KMS-11 (cell line): Measurements from ENCODE around the gene KRT27.

Experiments
- H2AFZ ChIP-seq: fragments of 200-600 bp; sonication (generic); 2 replicates; pipeline ENCODE4 v1.6.1; 2016; ENCODE audit warnings: antibody characterized with exemption, mixed run types, low read depth
- H3K27ac ChIP-seq: fragments of 200-600 bp; sonication (generic); 2 replicates; pipeline ENCODE4 v1.6.1; 2016; ENCODE audit warnings: mild to moderate bottlenecking, mixed run types
- H3K27me3 ChIP-seq: fragments of 200-600 bp; sonication (generic); 2 replicates; pipeline ENCODE4 v1.6.1; 2017; ENCODE audit warnings: mild to moderate bottlenecking, low read depth, mixed run types, moderate library complexity; ENCODE audit not compliant: insufficient read depth
- H3K36me3 ChIP-seq: fragments of 200-600 bp; sonication (generic); 2 replicates; pipeline ENCODE4 v1.6.1; 2017; ENCODE audit warnings: mild to moderate bottlenecking, mixed run types; ENCODE audit not compliant: insufficient read depth
- H3K4me1 ChIP-seq: fragments of 200-600 bp; sonication (generic); 2 replicates; pipeline ENCODE4 v1.6.1; 2016; ENCODE audit warnings: mild to moderate bottlenecking, low read depth, mixed run types; ENCODE audit not compliant: poor library complexity, severe bottlenecking
- H3K4me2 ChIP-seq: fragments of 200-600 bp; sonication (generic); 2 replicates; pipeline ENCODE4 v1.7.0; 2016; ENCODE audit warnings: mild to moderate bottlenecking, mixed run types
- H3K4me3 ChIP-seq: fragments of 200-600 bp; sonication (generic); IDR thresholded peaks from 2 replicates; pipeline ENCODE4 v1.6.1; 2017; ENCODE audit warnings: low read depth, low read length, mixed read lengths; ENCODE audit not compliant: insufficient read depth
- H3K79me2 ChIP-seq: fragments of 200-600 bp; sonication (generic); 2 replicates; pipeline ENCODE4 v1.6.1; 2016; ENCODE audit warnings: low read depth, mixed run types; ENCODE audit not compliant: insufficient read depth
- H3K9ac ChIP-seq: fragments of 200-600 bp; sonication (generic); 2 replicates; pipeline ENCODE4 v1.6.1; 2016; ENCODE audit warnings: mild to moderate bottlenecking, mixed run types
- H4K20me1 ChIP-seq: fragments of 200-600 bp; sonication (generic); 2 replicates; pipeline ENCODE4 v1.6.1; 2016; ENCODE audit warnings: mild to moderate bottlenecking, mixed run types; ENCODE audit not compliant: insufficient read depth
- CTCF ChIP-seq: fragments of 200-600 bp; sonication (generic); conservative IDR thresholded peaks from 2 replicates; pipeline ENCODE4 v1.6.1; 2017; ENCODE audit warnings: low read depth, mild to moderate bottlenecking, antibody characterized with exemption, low read length, moderate library complexity, mixed read lengths

Gene KRT27

GRCh38 chr17:40791787-40792436 is 9.6 kb upstream of the KRT27 start:
- H3K4me1 ChIP-seq, result no peaks in the 10 kb centered on the region
- H3K27ac ChIP-seq, result no peak overlapping the region
- TF ChIP-seq CTCF, result 0 out of 2 replicates have a peak, but pooled peaks have one; percentile 20
- no peak overlapping the region for H3K4me3 ChIP-seq
- no peaks in the 10 kb centered on the region for H3K27me3 ChIP-seq
- H3K79me2 ChIP-seq, result no peaks in the 10 kb centered on the region
- no peaks in the 10 kb centered on the region for H4K20me1 ChIP-seq
- no peaks in the 10 kb centered on the region for H3K36me3 ChIP-seq
- H2AFZ ChIP-seq, result no peak overlapping the region
- no peak overlapping the region for H3K9ac ChIP-seq
- H3K4me2 ChIP-seq, result no peak overlapping the region

- no peak for TF ChIP-seq CTCF
- Histone ChIP-seq H3K79me2 (no peaks in the 10 kb centered on the region), H2AFZ (no peak overlapping the region), H3K9ac (no peak overlapping the region), H4K20me1 (no peaks in the 10 kb centered on the region), H3K4me3 (no peak overlapping the region), H3K27ac (no peak overlapping the region), H3K4me1 (no peaks in the 10 kb centered on the region), H3K36me3 (no peaks in the 10 kb centered on the region), H3K27me3 (no peaks in the 10 kb centered on the region), H3K4me2 (no peak overlapping the region)
These were observed 8.8 kb upstream of the KRT27 start for GRCh38 chr17:40791111-40791510.

- Histone ChIP-seq H3K4me2 (no peak overlapping the region), H3K36me3 (no peaks in the 10 kb centered on the region), H3K27ac (no peak overlapping the region), H4K20me1 (no peaks in the 10 kb centered on the region), H3K79me2 (no peaks in the 10 kb centered on the region), H3K27me3 (no peaks in the 10 kb centered on the region), H3K4me3 (no peak overlapping the region), H3K4me1 (no peaks in the 10 kb centered on the region), H2AFZ (no peak overlapping the region), H3K9ac (no peak overlapping the region)
- no peak for TF ChIP-seq CTCF
These were observed 3.0 kb downstream of the KRT27 start for GRCh38 chr17:40779181-40779909.

DNA sequence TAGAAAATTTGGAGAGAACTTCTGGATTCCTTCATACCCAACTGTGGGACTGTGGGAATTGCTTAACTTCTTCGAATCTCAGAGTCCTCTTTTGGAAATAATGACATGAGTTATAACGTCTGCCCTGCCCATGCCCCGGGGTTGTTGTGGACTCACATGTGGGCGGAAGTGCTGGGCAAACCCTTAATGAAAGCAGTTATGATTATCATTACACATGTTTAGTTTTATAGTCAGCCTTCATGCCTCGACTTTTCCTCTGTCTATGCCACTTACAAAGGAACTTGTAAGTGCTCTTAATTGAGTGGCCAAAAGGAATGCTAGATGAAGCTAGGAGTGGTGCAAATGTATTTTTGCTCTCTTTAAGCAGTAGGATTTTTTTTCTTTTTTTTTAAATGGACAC is 3.9 kb downstream of the KRT27 start:
- H3K79me2 ChIP-seq, result no peaks in the 10 kb centered on the region
- H3K36me3 ChIP-seq, result no peaks in the 10 kb centered on the region
- no peaks in the 10 kb centered on the region for H3K27me3 ChIP-seq
- no peak overlapping the region for H3K4me2 ChIP-seq
- H2AFZ ChIP-seq, result no peak overlapping the region
- no peak overlapping the region for H3K9ac ChIP-seq
- H3K27ac ChIP-seq, result no peak overlapping the region
- no peaks in the 10 kb centered on the region for H4K20me1 ChIP-seq
- H3K4me1 ChIP-seq, result no peaks in the 10 kb centered on the region
- H3K4me3 ChIP-seq, result no peak overlapping the region
- TF ChIP-seq CTCF, result no peak
